ENCODE data around the gene CELF6.

The CELF6 gene

DNA sequence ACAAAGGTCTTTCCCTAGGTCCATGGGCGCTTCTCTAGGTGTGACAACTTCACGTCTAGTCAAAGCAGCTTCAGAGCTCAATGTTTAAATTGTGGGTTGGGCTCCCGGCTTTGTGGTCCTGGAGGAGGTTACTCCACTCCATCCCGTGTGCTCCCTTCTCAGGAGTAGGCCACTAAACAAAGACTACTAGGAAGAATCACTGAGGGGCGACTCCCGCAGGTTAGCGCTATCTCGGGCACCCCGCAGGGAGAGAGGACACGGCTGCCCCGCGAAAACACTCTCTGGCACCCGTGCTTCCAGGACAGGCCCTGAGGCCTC lies 48.1 kb downstream of the CELF6 start:
- no peak for DNase-seq (ENCODE audit: low read depth)

DNA sequence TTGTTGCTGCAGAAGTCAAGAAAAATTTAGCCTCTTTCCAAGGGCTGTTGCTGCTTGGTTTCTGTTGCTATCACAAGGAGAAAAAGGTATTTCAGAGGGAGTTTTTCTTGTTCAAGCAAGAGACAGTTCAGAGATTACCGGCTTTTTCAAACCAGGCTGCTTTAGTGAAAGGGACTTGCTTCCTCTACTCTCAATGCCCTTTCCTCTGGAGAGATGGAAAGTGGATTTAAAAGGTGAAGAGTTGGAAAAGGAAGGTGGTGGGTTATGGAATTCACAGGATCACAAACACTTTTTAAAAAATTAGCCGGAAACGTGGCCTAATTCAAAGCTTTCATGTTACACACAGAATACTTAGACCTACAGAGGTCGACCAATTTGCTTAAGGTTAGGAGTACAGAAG lies 48.7 kb downstream of the CELF6 start:
- no peak for DNase-seq (ENCODE audit: low read depth)

DNA sequence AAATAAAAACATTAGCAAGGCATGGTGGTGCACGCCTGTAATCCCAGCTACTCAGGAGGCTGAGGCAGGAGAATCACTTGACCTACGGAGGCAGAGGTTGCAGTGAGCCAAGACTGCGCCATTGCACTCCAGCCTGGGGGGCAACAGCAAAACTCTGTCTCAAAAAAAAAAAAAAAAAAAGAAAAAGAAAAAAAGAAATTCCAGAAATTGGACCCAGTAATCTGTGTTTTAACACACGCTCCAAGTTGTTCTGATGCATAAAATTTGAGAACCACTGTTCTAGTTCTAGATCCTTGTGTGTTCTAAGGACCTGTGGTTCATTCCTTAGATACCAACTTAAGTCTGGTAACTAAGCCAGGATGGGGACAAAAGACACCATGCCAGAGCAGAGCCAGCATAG lies 50.2 kb downstream of the CELF6 start:
- no peak for DNase-seq (ENCODE audit: low read depth)

DNA sequence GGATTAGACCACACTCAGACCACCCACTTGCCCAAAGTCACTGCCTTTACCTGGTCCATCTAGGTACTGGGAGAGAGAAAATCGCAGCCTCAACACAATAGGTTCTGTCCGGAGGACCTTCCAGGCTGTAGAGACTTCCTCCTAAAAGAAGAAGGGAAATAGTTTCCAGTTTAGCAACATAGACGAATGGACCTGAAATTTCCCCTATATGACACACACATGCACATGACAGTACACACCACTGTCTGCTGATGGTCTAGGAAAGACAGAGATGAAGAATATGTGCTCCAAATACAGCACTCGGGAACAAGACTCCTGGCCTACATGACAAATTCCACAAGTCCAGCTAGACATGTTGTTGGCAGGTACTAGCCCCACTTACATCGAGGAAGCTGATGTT lies 54.9 kb downstream of the CELF6 start:
- DNase-seq (ENCODE audit: low read depth), result no peak

DNA sequence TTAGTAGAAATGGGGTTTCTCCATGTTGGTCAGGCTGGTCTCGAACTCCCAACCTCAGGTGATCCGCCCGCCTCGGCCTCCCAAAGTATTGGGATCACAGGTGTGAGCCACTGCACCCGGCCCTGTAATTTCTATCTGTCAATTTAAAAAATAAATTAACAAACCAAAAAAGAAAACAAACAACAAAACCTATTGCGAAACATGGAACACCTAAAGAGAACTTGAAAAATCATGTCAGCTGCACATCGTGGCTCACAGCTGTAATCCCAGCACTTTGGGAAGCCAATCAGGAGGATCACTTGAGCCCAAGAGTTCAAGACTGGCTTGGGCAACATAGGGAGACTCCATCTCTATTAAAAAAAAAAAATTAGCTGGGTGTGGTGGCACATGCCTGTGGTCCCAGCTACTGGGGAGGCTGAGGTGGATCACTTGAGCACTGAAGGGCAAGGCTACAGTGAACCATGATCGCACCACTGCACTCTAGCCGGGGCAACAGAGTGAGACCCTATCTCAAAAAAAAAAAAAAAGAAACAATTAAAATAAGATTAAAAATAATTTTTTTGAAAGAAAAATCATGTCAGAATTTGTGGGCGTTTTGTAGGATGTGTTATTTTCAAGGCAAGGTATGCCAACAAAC lies 67.2 kb downstream of the CELF6 start:
- DNase-seq (ENCODE audit: low read depth), result no peak

DNA sequence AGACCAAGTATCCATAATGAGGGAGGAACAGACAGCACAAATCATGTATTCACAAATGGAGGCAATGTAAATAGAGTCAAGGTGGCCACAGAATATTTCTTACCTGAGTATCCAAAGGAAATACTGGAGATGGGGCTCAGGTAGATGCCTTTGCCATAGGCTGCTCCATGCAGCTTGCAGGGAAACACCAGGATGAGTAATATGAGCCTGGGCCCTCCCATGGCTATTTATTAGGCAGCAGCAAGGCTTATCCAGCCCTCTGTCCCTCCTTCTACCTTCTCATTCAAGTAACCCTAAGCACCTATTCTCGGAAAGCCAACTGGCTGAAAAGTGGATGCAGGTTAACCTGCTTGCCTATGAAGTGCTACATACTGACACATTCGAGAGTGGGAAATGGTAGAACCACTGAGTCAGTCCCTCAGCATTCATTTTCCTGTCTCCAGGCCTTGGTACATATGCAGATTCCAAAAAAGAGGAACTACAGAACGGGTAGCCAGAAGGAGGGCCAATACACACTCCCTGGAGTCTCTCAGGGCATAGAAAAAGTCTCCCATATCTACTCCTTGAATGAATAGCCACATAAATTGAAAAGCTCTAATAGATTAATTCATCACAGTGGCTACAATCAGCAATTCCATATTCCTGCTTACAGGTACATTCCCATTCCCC lies 70.7 kb downstream of the CELF6 start:
- no peak for DNase-seq (ENCODE audit: low read depth)

DNA sequence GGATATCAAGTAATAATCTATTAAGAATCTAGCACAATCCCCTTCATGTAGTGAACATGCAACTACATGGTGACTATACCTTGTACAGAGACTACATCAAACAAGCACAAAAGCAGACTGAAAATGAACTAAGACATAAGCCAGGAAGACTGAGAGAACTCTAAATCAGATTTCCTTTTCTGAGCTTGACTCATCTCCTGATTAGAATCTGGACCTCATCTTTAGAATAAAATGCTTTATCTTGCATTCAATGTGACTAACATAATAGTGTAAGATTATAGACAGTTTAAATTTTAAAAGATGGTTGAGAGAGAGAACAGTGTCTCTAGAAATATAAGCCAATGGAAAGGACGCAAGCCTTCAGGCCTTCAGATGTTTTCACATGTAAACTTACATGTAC lies 71.4 kb downstream of the CELF6 start:
- no peak for DNase-seq (ENCODE audit: low read depth)

DNA sequence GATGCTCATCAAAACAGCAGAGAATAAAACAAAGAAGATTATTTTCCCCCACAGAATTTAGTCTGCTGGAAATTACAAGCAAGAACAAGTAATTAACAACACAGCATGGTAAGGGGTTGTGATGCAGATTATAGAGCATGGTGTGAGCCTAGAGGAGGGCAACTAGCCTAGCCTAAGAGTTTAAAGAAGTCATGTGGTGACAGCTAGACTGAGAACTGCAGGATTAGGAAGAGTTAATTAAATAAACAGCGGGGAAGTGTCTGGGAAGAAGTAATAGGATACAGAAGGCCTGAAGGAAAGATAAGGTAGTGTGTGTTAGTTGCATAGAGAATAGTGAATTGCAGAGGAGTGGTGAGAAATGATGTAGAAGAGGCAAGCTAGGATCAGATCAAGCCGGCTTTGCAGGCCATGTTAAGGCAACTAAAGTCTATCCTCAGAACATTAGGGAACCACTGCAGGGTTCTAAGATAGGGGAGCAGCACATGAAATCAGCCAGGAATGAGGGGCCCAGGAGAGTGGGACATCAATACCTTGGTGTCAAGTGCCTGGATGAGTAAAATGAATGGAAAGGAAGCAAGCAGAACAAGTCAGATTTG lies 77.1 kb downstream of the CELF6 start:
- no peak for DNase-seq (ENCODE audit: low read depth)

DNA sequence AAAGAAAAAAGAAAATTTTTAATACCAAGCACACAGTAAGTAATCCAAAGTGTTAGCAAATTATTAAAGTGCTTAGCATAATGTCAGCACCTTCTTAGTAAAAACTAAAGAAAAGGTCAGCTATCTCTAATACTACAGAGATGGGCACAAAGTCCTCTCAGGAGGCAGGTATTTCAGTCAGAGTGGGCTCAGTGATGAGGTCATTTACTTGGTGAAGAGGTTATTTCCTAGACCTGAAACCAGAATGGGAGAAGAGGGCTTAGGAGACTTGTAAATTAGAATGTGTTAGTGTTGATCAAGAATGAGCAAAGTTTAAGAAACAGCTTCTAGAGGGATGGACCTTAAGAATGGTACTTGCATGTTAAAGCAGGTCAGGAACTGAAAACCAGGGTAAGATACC lies 80.3 kb downstream of the CELF6 start:
- DNase-seq (ENCODE audit: low read depth), result no peak

DNA sequence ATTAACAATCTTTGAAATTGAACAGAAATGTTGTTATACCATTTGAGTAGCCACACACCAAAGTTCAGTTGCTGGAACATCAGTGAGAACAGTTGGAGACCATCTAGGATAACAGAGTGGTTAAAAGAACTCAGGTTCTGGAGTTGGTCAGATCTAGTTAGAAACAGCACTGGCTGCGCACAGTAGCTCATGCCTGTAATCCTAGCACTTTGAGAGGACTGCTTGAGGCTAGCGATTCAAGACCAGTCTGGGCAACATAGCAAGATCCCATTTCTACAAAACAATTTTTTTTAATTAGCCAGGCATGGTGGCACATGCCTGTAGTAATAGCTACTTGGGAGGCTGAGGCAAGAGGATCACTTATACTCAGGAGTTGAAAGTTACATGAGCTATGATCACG lies 81.4 kb downstream of the CELF6 start:
- DNase-seq (ENCODE audit: low read depth), result no peak

DNA sequence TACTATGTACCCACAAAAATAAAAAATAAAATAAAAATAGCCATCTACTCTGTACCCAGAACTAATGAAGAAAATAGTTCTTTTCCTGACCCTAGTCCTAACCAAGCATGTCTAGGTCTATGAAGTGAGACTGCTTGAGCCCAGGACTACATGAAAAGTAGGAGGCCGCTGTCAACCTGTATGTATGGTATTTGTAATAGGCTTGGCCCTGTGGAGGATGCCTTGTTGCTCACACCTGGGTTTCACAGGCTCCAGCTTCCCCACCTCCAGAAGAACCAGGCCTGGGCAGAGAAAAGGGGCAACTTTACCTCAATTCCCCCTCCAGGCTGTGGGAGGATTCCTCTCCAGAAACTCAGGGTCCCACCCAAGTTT lies 82.1 kb downstream of the CELF6 start:
- DNase-seq (ENCODE audit: low read depth), result peak; percentile 33

DNA sequence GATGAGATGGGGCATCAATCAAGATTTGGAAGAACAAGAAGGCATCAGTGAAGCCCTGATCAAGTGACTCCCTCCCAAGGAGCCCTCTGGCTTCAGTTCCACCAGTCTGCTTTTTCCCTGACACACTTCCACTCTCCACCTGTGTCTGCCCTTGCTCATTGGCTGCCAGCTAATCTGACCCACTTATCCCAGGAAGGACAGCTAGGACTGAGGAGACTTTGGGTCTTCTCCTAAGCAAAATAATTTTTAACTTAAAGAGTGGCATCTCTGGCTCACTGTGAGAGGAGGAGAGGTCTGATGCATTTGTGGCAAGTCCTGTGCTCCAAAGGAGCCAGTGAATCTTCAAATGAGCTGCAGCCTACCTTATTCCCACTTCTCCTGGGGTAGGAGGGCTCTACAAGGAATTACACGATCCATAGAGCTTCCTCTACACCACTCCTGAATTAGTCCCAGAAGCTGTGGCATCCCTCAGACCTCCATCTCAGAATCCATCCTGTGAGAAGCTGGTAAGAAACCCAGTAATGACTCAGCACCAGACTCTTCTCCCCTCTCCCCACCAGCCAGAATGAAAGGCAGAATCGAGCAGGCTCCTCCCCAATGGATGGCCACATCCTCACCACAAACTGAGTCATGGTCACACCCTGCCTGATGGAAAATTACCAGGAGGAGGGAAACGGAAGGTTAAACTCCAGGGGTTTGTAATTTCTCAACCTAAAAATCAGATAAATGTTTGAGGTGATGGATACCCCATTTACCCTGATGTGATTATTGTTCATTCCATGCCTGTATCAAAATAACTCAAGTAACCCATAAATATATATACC lies 82.7 kb downstream of the CELF6 start:
- DNase-seq (ENCODE audit: low read depth), result peak; percentile 99

DNA sequence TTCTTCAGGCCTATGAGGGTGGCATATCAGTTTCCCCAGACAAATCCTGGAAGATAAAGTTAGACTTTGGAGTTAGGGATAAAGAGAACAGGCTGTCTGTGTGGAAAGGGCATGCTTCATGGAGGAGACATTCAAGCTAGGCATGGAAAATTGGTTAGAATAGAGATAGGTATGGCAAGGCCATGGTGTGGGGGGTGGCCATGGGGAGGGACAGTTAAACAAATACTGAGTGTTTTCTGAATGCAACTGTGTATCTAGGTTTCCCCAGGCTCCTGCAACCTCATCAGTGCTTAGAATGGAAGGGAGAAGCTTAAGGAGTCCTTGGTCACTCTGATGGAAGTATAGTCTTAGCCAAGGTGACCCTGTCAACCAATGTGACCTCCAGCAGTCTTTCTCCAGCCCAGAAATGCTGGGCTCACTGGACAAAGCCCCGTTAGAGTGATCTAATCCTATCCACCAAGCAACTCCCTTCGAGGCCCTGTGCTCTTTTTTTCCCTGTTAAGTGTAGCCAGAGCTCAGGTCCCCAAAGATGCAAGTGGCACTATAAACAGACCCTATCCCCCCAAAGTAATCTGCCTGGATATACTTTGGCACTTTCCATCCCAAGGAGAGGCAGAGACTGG lies 83.5 kb downstream of the CELF6 start:
- DNase-seq (ENCODE audit: low read depth), result no peak

DNA sequence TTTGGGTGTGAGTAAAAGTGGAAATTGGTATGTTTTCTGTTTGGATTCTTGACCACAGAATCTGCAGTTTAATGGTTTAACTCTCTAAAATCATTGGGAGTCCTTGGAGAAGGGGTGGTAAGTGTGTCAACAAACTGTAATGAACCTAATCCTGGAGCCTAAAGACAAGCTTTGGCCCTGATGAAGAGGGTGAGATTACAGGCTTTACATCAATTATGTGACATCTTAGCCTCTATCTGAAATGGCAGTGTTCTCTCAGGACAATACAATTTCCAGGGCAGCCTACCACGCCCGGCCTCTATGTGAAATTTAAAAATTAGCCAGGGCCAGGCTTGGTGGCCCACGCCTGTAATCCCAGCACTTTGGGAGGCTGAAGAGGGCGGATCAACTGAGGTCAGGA lies 84.7 kb downstream of the CELF6 start:
- no peak for DNase-seq (ENCODE audit: low read depth)
